K562 (cell line): ENCODE results near the gene SYK.

Experiments used
- CBX3 ChIP-seq, 2 experiments: IDR thresholded peaks; 1 replicate in 1 of 2; 2 replicates in 1 of 2; pipeline ENCODE4 v1.6.1; 2012; ENCODE audit warnings: inconsistent platforms in 2 of 2, low read length in 2 of 2, borderline replicate concordance in 1 of 2, control low read depth in 1 of 2
- EP300 ChIP-seq: IDR thresholded peaks from 2 replicates; pipeline ENCODE4 v1.6.1; 2012; ENCODE audit warnings: low read length, improper control_type of control experiment
- HMGN3 ChIP-seq: IDR thresholded peaks from 2 replicates; pipeline ENCODE4 v1.6.1; 2011; ENCODE audit warnings: borderline replicate concordance, low read depth, mild to moderate bottlenecking, mixed read lengths, low read length; ENCODE audit not compliant: insufficient read length; ENCODE audit errors: extremely low read depth
- KDM1A ChIP-seq, 2 experiments: fragments of 450-650 bp; IDR thresholded peaks; 2 replicates each; pipeline ENCODE4 v1.6.1; 2016; ENCODE audit warnings: mild to moderate bottlenecking in 2 of 2
- PCBP2 ChIP-seq: fragments of 200-400 bp; formaldehyde crosslinking; IDR thresholded peaks from 2 replicates; pipeline ENCODE4 v1.6.1; 2018; ENCODE audit warnings: low read length, low read depth, mild to moderate bottlenecking, moderate library complexity; ENCODE audit not compliant: poor library complexity, severe bottlenecking
- POLR2AphosphoS5 ChIP-seq: IDR thresholded peaks from 2 replicates; pipeline ENCODE4 v1.6.1; 2011; ENCODE audit warnings: mild to moderate bottlenecking, low read depth, low read length, moderate library complexity; ENCODE audit not compliant: control insufficient read depth, insufficient read depth
- POLR2G ChIP-seq: fragments of 200-400 bp; formaldehyde crosslinking; IDR thresholded peaks from 2 replicates; pipeline ENCODE4 v1.6.1; 2017; ENCODE audit warnings: low read depth, mild to moderate bottlenecking, antibody characterized with exemption, low read length, moderate library complexity
- TBP ChIP-seq: optimal IDR thresholded peaks from 2 replicates; pipeline ENCODE3; 2011; ENCODE audit warnings: low read depth, low read length, improper control_type of control experiment
- TCF7L2 ChIP-seq: fragments of 150-350 bp; IDR thresholded peaks from 2 replicates; pipeline ENCODE4 v1.6.1; 2016; ENCODE audit warnings: low read depth, mild to moderate bottlenecking, low read length, moderate library complexity
- ZBTB1 ChIP-seq: sonication (generic); formaldehyde crosslinking; IDR thresholded peaks from 2 replicates; pipeline ENCODE4 v1.8.1; 2023; ENCODE audit warnings: missing genetic modification reagents, low read depth, mild to moderate bottlenecking, borderline replicate concordance
- ZNF764 ChIP-seq: fragments of 250-450 bp; sonication (Bioruptor Pico); IDR thresholded peaks from 2 replicates; pipeline ENCODE4 v1.4.0; 2020; ENCODE audit warnings: low read depth, mild to moderate bottlenecking, moderate library complexity
- ZNF830 ChIP-seq: fragments of 250-450 bp; sonication (Bioruptor Pico); IDR thresholded peaks from 2 replicates; pipeline ENCODE4 v1.5.0; 2021; ENCODE audit warnings: mild to moderate bottlenecking
- TF ChIP-seq, protein P1 (sequence below), 2 experiments: fragments of 450-650 bp; IDR thresholded peaks; 2 replicates each; pipeline ENCODE4 v1.6.1; 2016; ENCODE audit warnings: mild to moderate bottlenecking in 2 of 2, borderline replicate concordance in 1 of 2, low read depth in 1 of 2, moderate library complexity in 1 of 2
- TF ChIP-seq, protein P2 (sequence below): fragments of 450-650 bp; IDR thresholded peaks from 2 replicates; pipeline ENCODE4 v1.6.1; 2017; ENCODE audit warnings: mild to moderate bottlenecking, moderate library complexity

DNA sequence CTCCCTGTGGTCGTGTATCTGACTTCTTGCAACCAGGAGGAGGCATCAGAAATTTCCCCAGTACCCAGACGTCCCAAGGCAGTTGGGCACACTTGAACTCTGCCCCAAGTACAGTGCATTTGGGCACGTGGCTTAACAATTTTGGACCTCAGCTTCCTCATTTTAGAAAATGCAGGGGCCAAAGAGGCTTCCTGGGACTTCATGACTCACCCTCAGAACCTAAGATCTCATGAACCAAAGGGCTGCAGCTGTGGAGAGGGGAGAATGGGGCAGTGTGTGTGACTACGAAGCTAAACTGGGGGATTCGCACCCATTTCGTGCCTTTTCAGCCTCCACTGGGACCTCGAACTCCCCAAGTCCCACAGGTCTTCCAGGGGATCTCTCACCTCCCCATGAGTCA, 59.2 kb downstream of the SYK start:
- TF ChIP-seq POLR2AphosphoS5 (no peak), PCBP2 (no peak), ZNF830 (CRISPR knock-in tag) (no peak), HMGN3 (no peak), TCF7L2 (no peak), EP300 (no peak), ZBTB1 (no peak), POLR2G (no peak), ZNF764 (no peak), CBX3 (IDR thresholded peaks at IDR 0.05; ENCODE audit: borderline replicate concordance in 1 of 2, low read length in 2 of 2) (no peak), KDM1A (IDR thresholded peaks at IDR 0.05) (no peak), TBP (no peak)
- TF ChIP-seq, protein P1, sequence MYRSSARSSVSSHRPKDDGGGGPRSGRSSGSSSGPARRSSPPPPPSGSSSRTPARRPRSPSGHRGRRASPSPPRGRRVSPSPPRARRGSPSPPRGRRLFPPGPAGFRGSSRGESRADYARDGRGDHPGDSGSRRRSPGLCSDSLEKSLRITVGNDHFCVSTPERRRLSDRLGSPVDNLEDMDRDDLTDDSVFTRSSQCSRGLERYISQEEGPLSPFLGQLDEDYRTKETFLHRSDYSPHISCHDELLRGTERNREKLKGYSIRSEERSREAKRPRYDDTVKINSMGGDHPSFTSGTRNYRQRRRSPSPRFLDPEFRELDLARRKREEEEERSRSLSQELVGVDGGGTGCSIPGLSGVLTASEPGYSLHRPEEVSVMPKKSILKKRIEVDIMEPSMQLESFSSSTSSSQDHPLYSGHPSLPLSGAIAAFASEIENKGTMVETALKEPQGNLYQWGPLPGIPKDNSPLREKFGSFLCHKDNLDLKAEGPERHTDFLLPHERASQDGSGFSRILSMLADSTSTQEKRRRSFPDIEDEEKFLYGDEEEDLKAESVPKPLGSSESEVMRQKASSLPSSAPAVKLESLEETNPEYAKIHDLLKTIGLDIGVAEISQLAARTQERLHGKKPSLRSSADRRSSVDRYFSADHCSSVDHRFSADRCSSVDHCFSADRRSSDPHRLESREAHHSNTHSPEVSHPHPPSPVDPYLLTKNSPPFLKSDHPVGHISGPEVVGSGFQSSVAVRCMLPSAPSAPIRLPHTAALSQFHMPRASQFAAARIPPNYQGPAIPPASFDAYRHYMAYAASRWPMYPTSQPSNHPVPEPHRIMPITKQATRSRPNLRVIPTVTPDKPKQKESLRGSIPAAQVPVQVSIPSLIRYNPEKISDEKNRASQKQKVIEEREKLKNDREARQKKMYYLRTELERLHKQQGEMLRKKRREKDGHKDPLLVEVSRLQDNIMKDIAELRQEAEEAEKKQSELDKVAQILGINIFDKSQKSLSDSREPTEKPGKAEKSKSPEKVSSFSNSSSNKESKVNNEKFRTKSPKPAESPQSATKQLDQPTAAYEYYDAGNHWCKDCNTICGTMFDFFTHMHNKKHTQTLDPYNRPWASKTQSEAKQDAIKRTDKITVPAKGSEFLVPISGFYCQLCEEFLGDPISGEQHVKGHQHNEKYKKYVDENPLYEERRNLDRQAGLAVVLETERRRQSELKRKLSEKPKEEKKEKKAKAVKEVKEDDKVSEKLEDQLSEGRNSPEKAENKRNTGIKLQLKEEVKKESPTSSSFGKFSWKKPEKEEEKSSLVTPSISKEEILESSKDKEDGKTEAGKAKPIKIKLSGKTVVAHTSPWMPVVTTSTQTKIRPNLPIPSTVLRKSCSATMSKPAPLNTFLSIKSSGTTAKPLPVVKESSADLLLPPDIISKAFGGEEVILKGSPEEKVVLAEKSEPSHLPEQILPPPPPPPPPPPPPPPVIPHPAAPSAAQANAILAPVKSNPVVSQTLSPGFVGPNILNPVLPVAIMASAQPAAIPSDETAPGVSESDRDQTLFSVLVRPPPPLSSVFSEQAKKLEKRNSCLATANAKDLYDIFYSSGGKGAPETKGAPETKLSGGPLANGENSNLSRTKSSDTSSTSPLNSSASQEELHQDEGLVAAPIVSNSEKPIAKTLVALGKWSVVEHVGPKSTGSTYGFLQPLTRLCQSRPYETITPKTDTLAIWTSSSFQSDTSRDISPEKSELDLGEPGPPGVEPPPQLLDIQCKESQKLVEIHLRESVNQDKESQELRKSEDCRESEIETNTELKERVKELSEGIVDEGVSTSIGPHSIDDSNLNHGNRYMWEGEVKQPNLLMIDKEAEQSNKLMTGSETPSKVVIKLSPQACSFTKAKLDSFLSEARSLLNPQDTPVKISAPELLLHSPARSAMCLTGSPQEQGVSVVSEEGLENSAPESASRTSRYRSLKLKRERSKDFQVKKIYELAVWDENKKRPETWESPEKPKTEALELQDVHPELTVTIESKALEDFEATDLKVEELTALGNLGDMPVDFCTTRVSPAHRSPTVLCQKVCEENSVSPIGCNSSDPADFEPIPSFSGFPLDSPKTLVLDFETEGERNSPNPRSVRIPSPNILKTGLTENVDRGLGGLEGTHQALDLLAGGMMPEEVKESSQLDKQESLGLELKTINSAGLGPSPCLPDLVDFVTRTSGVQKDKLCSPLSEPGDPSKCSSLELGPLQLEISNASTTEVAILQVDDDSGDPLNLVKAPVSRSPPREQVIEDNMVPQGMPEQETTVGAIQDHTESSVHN (IDR thresholded peaks at IDR 0.05; ENCODE audit: borderline replicate concordance in 1 of 2, low read depth in 1 of 2): no peak
- TF ChIP-seq, protein P2, sequence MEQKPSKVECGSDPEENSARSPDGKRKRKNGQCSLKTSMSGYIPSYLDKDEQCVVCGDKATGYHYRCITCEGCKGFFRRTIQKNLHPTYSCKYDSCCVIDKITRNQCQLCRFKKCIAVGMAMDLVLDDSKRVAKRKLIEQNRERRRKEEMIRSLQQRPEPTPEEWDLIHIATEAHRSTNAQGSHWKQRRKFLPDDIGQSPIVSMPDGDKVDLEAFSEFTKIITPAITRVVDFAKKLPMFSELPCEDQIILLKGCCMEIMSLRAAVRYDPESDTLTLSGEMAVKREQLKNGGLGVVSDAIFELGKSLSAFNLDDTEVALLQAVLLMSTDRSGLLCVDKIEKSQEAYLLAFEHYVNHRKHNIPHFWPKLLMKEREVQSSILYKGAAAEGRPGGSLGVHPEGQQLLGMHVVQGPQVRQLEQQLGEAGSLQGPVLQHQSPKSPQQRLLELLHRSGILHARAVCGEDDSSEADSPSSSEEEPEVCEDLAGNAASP: no peak
